T-cell (primary cell): ENCODE results near the gene RALGAPB. TPM values are rescaled to one million over a fixed set of nuclear protein-coding genes. Genes with fewer than 3 reads are reported as not detected.

ENCODE experiments used
- ATAC-seq, 4 experiments: fragments of 200-7000 bp in 3 of 4; fragments of 150-1000 bp in 1 of 4; cut with Tn5 transposase; replicated peaks in 1 of 4; 1 replicate in 3 of 4; 2 replicates in 1 of 4; pipeline ENCODE4 v1.10.0; 2021; ENCODE audit warnings: moderate library complexity in 3 of 4, mild to moderate bottlenecking in 2 of 4, moderate number of reproducible peaks in 1 of 4
- CTCF ChIA-PET, 2 donors: fragments of 300-600 bp; sonication (Branson Sonifier 250); formaldehyde crosslinking; loops; one replicate each; lab custom pipeline; 2022; ENCODE audit warnings: antibody characterized with exemption in 2 of 2; lab: Charles Lee
- POLR2A ChIA-PET, 2 donors: fragments of 300-600 bp; sonication (Branson Sonifier 250); formaldehyde crosslinking; loops; one replicate each; lab custom pipeline; 2022; ENCODE audit warnings: antibody characterized with exemption in 2 of 2; lab: Charles Lee
- DNase-seq, 35 experiments: peaks; one replicate each; pipeline versions ENCODE4 v3.0.0 to v3.0.0-alpha.2; 2013 to 2023
- H3K27ac ChIP-seq: one replicate; pipeline ENCODE4 v1.5.1; 2013; ENCODE audit warnings: low read length
- H3K27me3 ChIP-seq, 2 experiments: replicated peaks in 1 of 2; 1 replicate in 1 of 2; 2 replicates in 1 of 2; pipeline versions ENCODE4 v1.6.1 to v1.7.0; 2013; ENCODE audit warnings: low read length in 1 of 2, mixed read lengths in 1 of 2; ENCODE audit not compliant: control insufficient read depth in 2 of 2, insufficient read depth in 2 of 2; ENCODE audit errors: extremely low read depth in 1 of 2
- H3K36me3 ChIP-seq, 2 donors: 1 replicate in 1 of 2; 2 replicates in 1 of 2; pipeline versions ENCODE4 v1.6.1 to v1.7.0; 2013; ENCODE audit warnings: low read length in 1 of 2; ENCODE audit not compliant: control insufficient read depth in 2 of 2, insufficient read depth in 1 of 2; ENCODE audit errors: extremely low read depth in 1 of 2
- H3K4me1 ChIP-seq, 2 experiments: 1 replicate in 1 of 2; 2 replicates in 1 of 2; pipeline versions ENCODE4 v1.6.1 to v1.7.0; 2013; ENCODE audit warnings: low read length in 2 of 2, mixed read lengths in 1 of 2; ENCODE audit not compliant: insufficient read depth in 2 of 2, control insufficient read depth in 1 of 2; ENCODE audit errors: extremely low read depth in 1 of 2
- H3K4me3 ChIP-seq, 2 donors: 1 replicate in 1 of 2; 2 replicates in 1 of 2; pipeline versions ENCODE4 v1.5.1 to v1.7.0; 2013; ENCODE audit warnings: mild to moderate bottlenecking in 2 of 2, low read length in 1 of 2, moderate library complexity in 1 of 2; ENCODE audit not compliant: control insufficient read depth in 1 of 2; ENCODE audit errors: extremely low read depth in 1 of 2
- H3K9me3 ChIP-seq: 2 replicates; pipeline ENCODE4 v1.7.0; 2013
- H3K27ac Mint-ChIP-seq, 2 donors: one replicate each; pipeline ENCODE4 v1.8.0; 2020 to 2021; ENCODE audit warnings: mild to moderate bottlenecking in 2 of 2, mixed read lengths in 2 of 2
- H3K27me3 Mint-ChIP-seq, 2 donors: one replicate each; pipeline ENCODE4 v1.8.0; 2021 to 2022; ENCODE audit warnings: mixed read lengths in 2 of 2
- H3K36me3 Mint-ChIP-seq: one replicate; pipeline ENCODE4 v1.8.0; 2021; ENCODE audit warnings: mixed read lengths
- H3K4me1 Mint-ChIP-seq, 3 donors: one replicate each; pipeline ENCODE4 v1.8.0; 2020 to 2022; ENCODE audit warnings: mixed read lengths in 3 of 3, mild to moderate bottlenecking in 1 of 3
- H3K4me3 Mint-ChIP-seq, 3 donors: one replicate each; pipeline ENCODE4 v1.8.0; 2020 to 2022; ENCODE audit warnings: mild to moderate bottlenecking in 3 of 3, mixed read lengths in 3 of 3, moderate library complexity in 3 of 3
- H3K9me3 Mint-ChIP-seq, 3 donors: one replicate each; pipeline ENCODE4 v1.8.0; 2020 to 2022; ENCODE audit warnings: mixed read lengths in 3 of 3
- WGBS: methylation state at CpG from one replicate; pipeline ENCODE4 v1.1.5; 2013; ENCODE audit warnings: missing lambda C conversion rate; ENCODE audit not compliant: insufficient coverage; 5-methylcytosine and 5-hydroxymethylcytosine counted together
- total RNA-seq, 35 experiments: library from RNA in 6 of 35; stranded (reverse) in 6 of 35; fragments of 120-200 nt in 1 of 35; gene quantifications; one replicate each; pipeline versions ENCODE4 v1.2.1 to v1.2.4 and lab custom pipeline; 2013 to 2026

The RALGAPB gene
- total RNA-seq, 5 donors from 2014 or later (not counting 1 experiment from before 2014, with no cell fraction given) = 42.7 to 50.1 (median 46.1) TPM

GRCh38 chr20:38557174-38557573 is 84.5 kb downstream of the RALGAPB start:
- Mint-ChIP-seq H3K27ac (no peak overlapping the region), H3K36me3 (peaks cover 53% of the 10 kb centered on the region), H3K4me1 (peaks cover 0 to 6% (median 0%) of the 10 kb centered on the region in 3 donors), H3K9me3 (no peaks in the 10 kb centered on the region), H3K27me3 (no peaks in the 10 kb centered on the region), H3K4me3 (no peak overlapping the region)
- H3K4me1 ChIP-seq = no peaks in the 10 kb centered on the region
- no peak for DNase-seq
- no peak overlapping the region for H3K27ac ChIP-seq
- H3K36me3 ChIP-seq = peaks cover 13 to 67% of the 10 kb centered on the region in 2 donors
- WGBS = no CpG with 5 or more reads among the region's 2 CpGs
- no peaks in the 10 kb centered on the region for H3K9me3 ChIP-seq
- H3K27me3 ChIP-seq = no peaks in the 10 kb centered on the region
- ChIA-PET POLR2A (no interaction called here), CTCF (no interaction called here)
- H3K4me3 ChIP-seq = no peak overlapping the region
- no peak for ATAC-seq

- Mint-ChIP-seq H3K27ac (no peak overlapping the region), H3K36me3 (peaks cover 56% of the 10 kb centered on the region), H3K4me3 (no peak overlapping the region), H3K9me3 (no peaks in the 10 kb centered on the region), H3K4me1 (peaks cover 0 to 6% (median 0%) of the 10 kb centered on the region in 3 donors), H3K27me3 (no peaks in the 10 kb centered on the region)
- ChIA-PET CTCF (no interaction called here), POLR2A (no interaction called here)
- ATAC-seq (no peak), DNase-seq (no peak)
- no peak overlapping the region for H3K27ac ChIP-seq
- peaks cover 15 to 66% of the 10 kb centered on the region in 2 donors for H3K36me3 ChIP-seq
- H3K4me3 ChIP-seq = no peak overlapping the region
- no CpG with 5 or more reads among the region's 3 CpGs for WGBS
- H3K9me3 ChIP-seq = no peaks in the 10 kb centered on the region
- H3K4me1 ChIP-seq = no peaks in the 10 kb centered on the region
- H3K27me3 ChIP-seq = no peaks in the 10 kb centered on the region
Observed at GRCh38 chr20:38558596-38559360, 86.1 kb downstream of the RALGAPB start.

GRCh38 chr20:38559764-38560163 is 87.1 kb downstream of the RALGAPB start:
- Histone ChIP-seq H3K4me1 (no peaks in the 10 kb centered on the region), H3K9me3 (no peaks in the 10 kb centered on the region), H3K27ac (no peak overlapping the region), H3K36me3 (peaks cover 10 to 65% of the 10 kb centered on the region in 2 donors), H3K27me3 (no peaks in the 10 kb centered on the region), H3K4me3 (no peak overlapping the region)
- WGBS = 100% methylated on average over 3 of the region's 3 CpGs
- ChIA-PET POLR2A (no interaction called here), CTCF (no interaction called here)
- Mint-ChIP-seq H3K9me3 (no peaks in the 10 kb centered on the region), H3K4me3 (no peak overlapping the region), H3K27me3 (no peaks in the 10 kb centered on the region), H3K27ac (no peak overlapping the region), H3K36me3 (peaks cover 52% of the 10 kb centered on the region), H3K4me1 (peaks cover 0 to 6% (median 0%) of the 10 kb centered on the region in 3 donors)
- no peak for ATAC-seq
- DNase-seq = no peak

GRCh38 chr20:38563802-38564431 is 91.3 kb downstream of the RALGAPB start:
- Mint-ChIP-seq H3K36me3 (peaks cover 50% of the 10 kb centered on the region), H3K9me3 (no peaks in the 10 kb centered on the region), H3K27ac (no peak overlapping the region), H3K4me1 (peaks cover 0 to 6% (median 0%) of the 10 kb centered on the region in 3 donors), H3K4me3 (no peak overlapping the region), H3K27me3 (no peaks in the 10 kb centered on the region)
- POLR2A ChIA-PET = interaction anchor here (0.5 to 0.7 kb wide), 2 partner anchors 49 to 78 kb away, joined by 3 to 5 read pairs; no protein-coding TSS in a partner anchor
- Histone ChIP-seq H3K36me3 (peaks cover 5 to 66% of the 10 kb centered on the region in 2 donors), H3K27me3 (no peaks in the 10 kb centered on the region), H3K4me1 (no peaks in the 10 kb centered on the region), H3K4me3 (no peak overlapping the region), H3K9me3 (no peaks in the 10 kb centered on the region), H3K27ac (no peak overlapping the region)
- ATAC-seq = no peak
- DNase-seq = no peak
- CTCF ChIA-PET = no interaction called here
- 100% methylated on average over 1 of the region's 6 CpGs for WGBS

GRCh38 chr20:38564680-38565079 is 92.0 kb downstream of the RALGAPB start:
- DNase-seq (no peak), ATAC-seq (no peak)
- peaks cover 51% of the 10 kb centered on the region for H3K36me3 Mint-ChIP-seq
- no peak overlapping the region for H3K27ac Mint-ChIP-seq
- Histone ChIP-seq H3K9me3 (no peaks in the 10 kb centered on the region), H3K27ac (no peak overlapping the region), H3K27me3 (no peaks in the 10 kb centered on the region), H3K4me1 (no peaks in the 10 kb centered on the region), H3K4me3 (no peak overlapping the region), H3K36me3 (peaks cover 5 to 70% of the 10 kb centered on the region in 2 donors)
- WGBS = 100% methylated on average over 1 of the region's 1 CpG
- H3K4me3 Mint-ChIP-seq = no peak overlapping the region
- CTCF ChIA-PET = no interaction called here
- POLR2A ChIA-PET = interaction anchor here in 1 of 2 donors (0.7 kb wide), 1 partner anchor 50 kb away, joined by 3 read pairs; no protein-coding TSS in a partner anchor
- H3K27me3 Mint-ChIP-seq = no peaks in the 10 kb centered on the region
- H3K4me1 Mint-ChIP-seq = peaks cover 0 to 2% (median 0%) of the 10 kb centered on the region in 3 donors
- H3K9me3 Mint-ChIP-seq = no peaks in the 10 kb centered on the region

- Mint-ChIP-seq H3K4me3 (no peak overlapping the region), H3K4me1 (no peaks in the 10 kb centered on the region), H3K36me3 (peaks cover 54% of the 10 kb centered on the region), H3K27ac (no peak overlapping the region), H3K27me3 (no peaks in the 10 kb centered on the region), H3K9me3 (no peaks in the 10 kb centered on the region)
- ATAC-seq = no peak
- WGBS = 100% methylated on average over 3 of the region's 6 CpGs
- DNase-seq = no peak
- H3K4me1 ChIP-seq = no peaks in the 10 kb centered on the region
- no peaks in the 10 kb centered on the region for H3K27me3 ChIP-seq
- peaks cover 2 to 75% of the 10 kb centered on the region in 2 donors for H3K36me3 ChIP-seq
- no peaks in the 10 kb centered on the region for H3K9me3 ChIP-seq
- no peak overlapping the region for H3K27ac ChIP-seq
- no peak overlapping the region for H3K4me3 ChIP-seq
- POLR2A ChIA-PET = no interaction called here
- CTCF ChIA-PET = no interaction called here
Observed at GRCh38 chr20:38566036-38566598, 93.5 kb downstream of the RALGAPB start.
